ENCODE measurements around the gene LYPLAL1.

LYPLAL1 gene

GRCh38 chr1:219175212-219175564 is 1.5 kb downstream of the LYPLAL1 start:
- Histone ChIP-seq H3K4me3 (ENCODE audit: low read depth, low read length) (peak overlapping the region; percentile 77), H3K27me3 (replicated peaks) (no peaks in the 10 kb centered on the region)

DNA sequence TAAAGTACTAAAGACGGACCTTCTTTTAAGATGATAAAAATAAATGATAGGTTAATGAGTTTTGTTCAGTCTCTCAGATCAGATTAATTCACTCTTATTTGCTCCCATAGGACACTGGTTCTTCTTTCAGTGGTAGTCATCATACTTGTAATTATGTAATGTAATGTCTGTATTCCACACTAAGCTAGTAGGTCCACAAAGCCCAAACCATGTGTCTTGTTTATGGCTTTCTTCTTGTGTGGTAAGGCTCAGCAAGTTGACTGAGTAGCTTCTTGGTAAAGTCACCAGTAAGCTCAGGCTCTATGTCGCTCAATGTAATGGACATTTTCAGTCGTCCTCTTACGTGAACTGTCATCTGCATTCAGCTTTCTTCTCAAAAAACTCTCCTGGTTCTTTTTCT is 2.5 kb downstream of the LYPLAL1 start:
- H3K36me3 ChIP-seq (replicated peaks): no peaks in the 10 kb centered on the region
- no peaks in the 10 kb centered on the region for H3K27me3 ChIP-seq (replicated peaks)
- TF ChIP-seq CTCF (IDR thresholded peaks at IDR 0.05; ENCODE audit: low read depth, low read length, missing control alignments): no peak
- H3K27ac ChIP-seq: no peak overlapping the region
- in situ Hi-C loops (cut with HindIII; ENCODE audit: low pct_ligation_motif_present, low sequenced_read_pairs): no loop called here
- no peak overlapping the region for H3K4me3 ChIP-seq (ENCODE audit: low read depth, low read length)
- DNase-seq: no peak

More at GRCh38 chr1:219175212-219175564, 1.5 kb downstream of the LYPLAL1 start:
- in situ Hi-C loops (cut with HindIII; ENCODE audit: low pct_ligation_motif_present, low sequenced_read_pairs): no loop called here
- Histone ChIP-seq H3K36me3 (replicated peaks) (no peaks in the 10 kb centered on the region), H3K27ac (peak overlapping the region; percentile 96)
- TF ChIP-seq CTCF (IDR thresholded peaks at IDR 0.05; ENCODE audit: low read depth, low read length, missing control alignments): no peak
- DNase-seq: no peak

DNA sequence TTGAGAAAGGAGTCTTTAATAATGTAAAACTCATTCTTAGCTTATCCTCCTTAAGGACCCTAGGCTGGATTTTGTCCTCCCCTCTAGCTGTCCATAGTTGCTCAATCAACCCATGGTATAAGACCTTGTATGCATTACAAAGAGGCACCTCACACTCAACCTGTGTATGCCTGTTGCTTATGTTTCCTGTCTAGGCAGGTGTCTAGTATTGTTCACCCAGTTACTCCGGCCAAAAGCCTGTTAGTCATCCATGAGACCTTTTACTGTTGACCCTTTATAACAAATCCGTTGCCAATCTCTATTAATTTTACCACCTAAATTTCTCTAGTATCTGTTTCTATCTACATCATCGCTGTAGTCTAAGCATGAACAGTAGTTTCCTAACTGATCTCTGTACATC is 3.7 kb downstream of the LYPLAL1 start:
- TF ChIP-seq CTCF (IDR thresholded peaks at IDR 0.05; ENCODE audit: low read depth, low read length, missing control alignments): no peak
- in situ Hi-C loops (cut with HindIII; ENCODE audit: low pct_ligation_motif_present, low sequenced_read_pairs): no loop called here
- H3K27ac ChIP-seq: no peak overlapping the region
- DNase-seq: no peak
- no peak overlapping the region for H3K4me3 ChIP-seq (ENCODE audit: low read depth, low read length)
- H3K27me3 ChIP-seq (replicated peaks): no peaks in the 10 kb centered on the region
- H3K36me3 ChIP-seq (replicated peaks): no peaks in the 10 kb centered on the region

GRCh38 chr1:219177940-219178339 is 4.3 kb downstream of the LYPLAL1 start:
- no peaks in the 10 kb centered on the region for H3K36me3 ChIP-seq (replicated peaks)
- no peak overlapping the region for H3K4me3 ChIP-seq (ENCODE audit: low read depth, low read length)
- no peak for TF ChIP-seq CTCF (IDR thresholded peaks at IDR 0.05; ENCODE audit: low read depth, low read length, missing control alignments)
- no peak for DNase-seq
- no peak overlapping the region for H3K27ac ChIP-seq
- in situ Hi-C loops (cut with HindIII; ENCODE audit: low pct_ligation_motif_present, low sequenced_read_pairs): no loop called here
- no peaks in the 10 kb centered on the region for H3K27me3 ChIP-seq (replicated peaks)

- TF ChIP-seq CTCF (IDR thresholded peaks at IDR 0.05; ENCODE audit: low read depth, low read length, missing control alignments): no peak
- in situ Hi-C loops (cut with HindIII; ENCODE audit: low pct_ligation_motif_present, low sequenced_read_pairs): no loop called here
- no peak for DNase-seq
- Histone ChIP-seq H3K27me3 (replicated peaks) (no peaks in the 10 kb centered on the region), H3K4me3 (ENCODE audit: low read depth, low read length) (no peak overlapping the region), H3K36me3 (replicated peaks) (no peaks in the 10 kb centered on the region), H3K27ac (no peak overlapping the region)
These were observed 5.6 kb downstream of the LYPLAL1 start for GRCh38 chr1:219179293-219179692.

GRCh38 chr1:219184337-219184736 is 10.7 kb downstream of the LYPLAL1 start:
- in situ Hi-C loops (cut with HindIII; ENCODE audit: low pct_ligation_motif_present, low sequenced_read_pairs): no loop called here
- Histone ChIP-seq H3K27ac (no peak overlapping the region), H3K27me3 (replicated peaks) (no peaks in the 10 kb centered on the region), H3K4me3 (ENCODE audit: low read depth, low read length) (no peak overlapping the region), H3K36me3 (replicated peaks) (no peaks in the 10 kb centered on the region)
- DNase-seq: no peak
- TF ChIP-seq CTCF (IDR thresholded peaks at IDR 0.05; ENCODE audit: low read depth, low read length, missing control alignments): no peak
